A673 (cell line): Measurements from ENCODE around the gene TSHR. TPM values are rescaled to one million over a fixed set of nuclear protein-coding genes. Genes with fewer than 3 reads are reported as not detected.

Experiments
- BruUV-seq: library from RNA; stranded (reverse); fragments of 400-500 nt; replicated peaks from 2 replicates; lab custom pipeline; 2021; lab: Mats Ljungman, UMichigan
- CTCF ChIA-PET: fragments of 300-600 bp; sonication (Branson Sonifier 250); formaldehyde crosslinking; loops from one replicate; lab custom pipeline; 2022; ENCODE audit warnings: antibody characterized with exemption; lab: Charles Lee
- POLR2A ChIA-PET: fragments of 300-600 bp; sonication (Branson Sonifier 250); formaldehyde crosslinking; loops from one replicate; lab custom pipeline; 2022; ENCODE audit warnings: antibody characterized with exemption; ENCODE audit not compliant: low non-redundant PET; lab: Charles Lee
- DNase-seq: peaks from one replicate; pipeline ENCODE4 v3.0.0-alpha.2; 2015; ENCODE audit warnings: low spot score
- H3K27ac ChIP-seq: fragments of 200-600 bp; sonication (generic); 2 replicates; pipeline ENCODE4 v1.5.1; 2016; ENCODE audit warnings: mixed run types, low read depth, mild to moderate bottlenecking, mixed read lengths, antibody characterized with exemption, low read length; ENCODE audit not compliant: poor library complexity, severe bottlenecking
- H3K27me3 ChIP-seq: fragments of 200-600 bp; sonication (generic); replicated peaks from 2 replicates; pipeline ENCODE4 v1.6.1; 2017; ENCODE audit warnings: mixed run types, low read depth, mild to moderate bottlenecking, mixed read lengths, antibody characterized with exemption, low read length; ENCODE audit not compliant: insufficient read depth, poor library complexity
- H3K36me3 ChIP-seq: fragments of 200-600 bp; sonication (generic); 2 replicates; pipeline ENCODE4 v1.6.1; 2016; ENCODE audit warnings: mixed run types, mild to moderate bottlenecking, mixed read lengths, antibody characterized with exemption, low read length; ENCODE audit not compliant: insufficient read depth, poor library complexity, severe bottlenecking
- H3K4me1 ChIP-seq: fragments of 200-600 bp; sonication (generic); 2 replicates; pipeline ENCODE4 v1.6.1; 2017; ENCODE audit warnings: mixed run types, mild to moderate bottlenecking, mixed read lengths, antibody characterized with exemption, low read length; ENCODE audit not compliant: insufficient read depth, poor library complexity, severe bottlenecking
- H3K4me3 ChIP-seq: fragments of 200-600 bp; sonication (generic); 2 replicates; pipeline ENCODE4 v1.5.1; 2016; ENCODE audit warnings: low read depth, mixed run types, mild to moderate bottlenecking, mixed read lengths, low read length; ENCODE audit not compliant: poor library complexity, severe bottlenecking
- H3K9me3 ChIP-seq: fragments of 200-600 bp; sonication (generic); 2 replicates; pipeline ENCODE4 v1.6.1; 2016; ENCODE audit warnings: mixed run types, low read depth, mild to moderate bottlenecking, mixed read lengths, antibody characterized with exemption, low read length; ENCODE audit not compliant: poor library complexity, severe bottlenecking
- EZH2 ChIP-seq: fragments of 200-600 bp; sonication (generic); IDR thresholded peaks from 2 replicates; pipeline ENCODE4 v1.6.1; 2017; ENCODE audit warnings: borderline replicate concordance, low read depth, mild to moderate bottlenecking, mixed read lengths, antibody characterized with exemption, low read length; ENCODE audit not compliant: poor library complexity, severe bottlenecking
- intact Hi-C: fragments of 100-400 bp; cut with micrococcal nuclease; formaldehyde crosslinking; loops from one replicate; pipeline ENCODE4 v1.10.0; 2022; ENCODE audit not compliant: unreplicated experiment
- total RNA-seq: library from RNA; stranded (reverse); gene quantifications from 2 replicates; pipeline ENCODE4 v1.2.3, GENCODE V29; 2021
- TF ChIP-seq, protein P1 (sequence below): fragments of 300-800, 200-600 bp; sonication (generic); conservative IDR thresholded peaks from 2 replicates; pipeline ENCODE4 v1.5.1; 2017; ENCODE audit warnings: low read depth, mild to moderate bottlenecking, antibody characterized with exemption, low read length, moderate library complexity, mixed read lengths

TSHR gene
- total RNA-seq, 1 experiment from 2014 or later, result not detected

DNA sequence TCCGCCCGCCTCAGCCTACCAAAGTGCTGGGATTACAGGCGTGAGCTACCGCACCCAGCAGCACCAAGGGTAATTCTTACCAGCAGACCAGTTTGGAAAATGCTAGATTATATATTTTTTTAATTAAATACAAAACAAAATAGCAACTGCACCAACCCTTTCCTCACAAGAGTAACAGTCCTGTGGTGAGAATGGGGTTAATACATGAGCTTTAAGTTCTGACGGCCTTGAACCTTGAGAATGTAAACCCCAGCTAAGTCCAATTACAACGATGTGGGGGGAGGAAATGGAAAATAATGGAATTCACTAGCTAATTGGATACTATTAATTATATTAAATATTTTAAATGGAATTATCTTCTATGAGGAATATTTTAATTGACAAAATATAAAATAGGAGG is 183.0 kb downstream of the TSHR start:
- Histone ChIP-seq H3K36me3 (no peaks in the 10 kb centered on the region), H3K4me1 (no peaks in the 10 kb centered on the region), H3K9me3 (no peaks in the 10 kb centered on the region), H3K27ac (no peak overlapping the region), H3K4me3 (no peak overlapping the region), H3K27me3 (no peaks in the 10 kb centered on the region)
- ChIA-PET CTCF (interaction anchor here (0.6 kb wide), 1 partner anchor 927 kb away, joined by 9 read pairs; no protein-coding TSS in a partner anchor), POLR2A (no interaction called here)
- no peak for DNase-seq
- no TSS peak for BruUV-seq
- intact Hi-C loops, result no loop called here
- TF ChIP-seq, protein P1, sequence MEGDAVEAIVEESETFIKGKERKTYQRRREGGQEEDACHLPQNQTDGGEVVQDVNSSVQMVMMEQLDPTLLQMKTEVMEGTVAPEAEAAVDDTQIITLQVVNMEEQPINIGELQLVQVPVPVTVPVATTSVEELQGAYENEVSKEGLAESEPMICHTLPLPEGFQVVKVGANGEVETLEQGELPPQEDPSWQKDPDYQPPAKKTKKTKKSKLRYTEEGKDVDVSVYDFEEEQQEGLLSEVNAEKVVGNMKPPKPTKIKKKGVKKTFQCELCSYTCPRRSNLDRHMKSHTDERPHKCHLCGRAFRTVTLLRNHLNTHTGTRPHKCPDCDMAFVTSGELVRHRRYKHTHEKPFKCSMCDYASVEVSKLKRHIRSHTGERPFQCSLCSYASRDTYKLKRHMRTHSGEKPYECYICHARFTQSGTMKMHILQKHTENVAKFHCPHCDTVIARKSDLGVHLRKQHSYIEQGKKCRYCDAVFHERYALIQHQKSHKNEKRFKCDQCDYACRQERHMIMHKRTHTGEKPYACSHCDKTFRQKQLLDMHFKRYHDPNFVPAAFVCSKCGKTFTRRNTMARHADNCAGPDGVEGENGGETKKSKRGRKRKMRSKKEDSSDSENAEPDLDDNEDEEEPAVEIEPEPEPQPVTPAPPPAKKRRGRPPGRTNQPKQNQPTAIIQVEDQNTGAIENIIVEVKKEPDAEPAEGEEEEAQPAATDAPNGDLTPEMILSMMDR, result no peak
- TF ChIP-seq EZH2, result no peak

GRCh38 chr14:81141426-81141825 is 186.0 kb downstream of the TSHR start:
- Histone ChIP-seq H3K27me3 (no peaks in the 10 kb centered on the region), H3K9me3 (no peaks in the 10 kb centered on the region), H3K4me1 (no peaks in the 10 kb centered on the region), H3K4me3 (no peak overlapping the region), H3K36me3 (no peaks in the 10 kb centered on the region), H3K27ac (no peak overlapping the region)
- BruUV-seq, result no TSS peak
- TF ChIP-seq, protein P1, result no peak
- no peak for TF ChIP-seq EZH2
- DNase-seq, result no peak
- CTCF ChIA-PET, result no interaction called here
- intact Hi-C loops, result no loop called here
- POLR2A ChIA-PET, result no interaction called here

GRCh38 chr14:81143793-81144192 is 188.4 kb downstream of the TSHR start:
- intact Hi-C loops, result no loop called here
- H3K27me3 ChIP-seq, result no peaks in the 10 kb centered on the region
- no peak for TF ChIP-seq EZH2
- TF ChIP-seq, protein P1, result no peak
- H3K9me3 ChIP-seq, result no peaks in the 10 kb centered on the region
- no TSS peak for BruUV-seq
- no peak overlapping the region for H3K4me3 ChIP-seq
- DNase-seq, result no peak
- H3K27ac ChIP-seq, result no peak overlapping the region
- CTCF ChIA-PET, result no interaction called here
- POLR2A ChIA-PET, result no interaction called here
- H3K36me3 ChIP-seq, result no peaks in the 10 kb centered on the region
- no peaks in the 10 kb centered on the region for H3K4me1 ChIP-seq
